Mammary epithelial cell (primary cell): Measurements from ENCODE around the gene PCDH15.

Experiments
- EZH2 ChIP-seq: IDR thresholded peaks from 2 replicates; pipeline ENCODE4 v1.6.1; 2012; ENCODE audit warnings: low read length, inconsistent platforms, borderline replicate concordance
- TF ChIP-seq, protein P1 (sequence below), 2 donors: IDR thresholded peaks in 1 of 2; conservative IDR thresholded peaks in 1 of 2; 2 replicates each; pipeline ENCODE4 v1.5.1; 2011 to 2012; ENCODE audit warnings: inconsistent platforms in 2 of 2, low read length in 2 of 2, mild to moderate bottlenecking in 2 of 2, control low read depth in 1 of 2, low read depth in 1 of 2; ENCODE audit not compliant: insufficient read depth in 1 of 2; ENCODE audit errors: extremely low read depth in 1 of 2

- TF ChIP-seq, protein P1, sequence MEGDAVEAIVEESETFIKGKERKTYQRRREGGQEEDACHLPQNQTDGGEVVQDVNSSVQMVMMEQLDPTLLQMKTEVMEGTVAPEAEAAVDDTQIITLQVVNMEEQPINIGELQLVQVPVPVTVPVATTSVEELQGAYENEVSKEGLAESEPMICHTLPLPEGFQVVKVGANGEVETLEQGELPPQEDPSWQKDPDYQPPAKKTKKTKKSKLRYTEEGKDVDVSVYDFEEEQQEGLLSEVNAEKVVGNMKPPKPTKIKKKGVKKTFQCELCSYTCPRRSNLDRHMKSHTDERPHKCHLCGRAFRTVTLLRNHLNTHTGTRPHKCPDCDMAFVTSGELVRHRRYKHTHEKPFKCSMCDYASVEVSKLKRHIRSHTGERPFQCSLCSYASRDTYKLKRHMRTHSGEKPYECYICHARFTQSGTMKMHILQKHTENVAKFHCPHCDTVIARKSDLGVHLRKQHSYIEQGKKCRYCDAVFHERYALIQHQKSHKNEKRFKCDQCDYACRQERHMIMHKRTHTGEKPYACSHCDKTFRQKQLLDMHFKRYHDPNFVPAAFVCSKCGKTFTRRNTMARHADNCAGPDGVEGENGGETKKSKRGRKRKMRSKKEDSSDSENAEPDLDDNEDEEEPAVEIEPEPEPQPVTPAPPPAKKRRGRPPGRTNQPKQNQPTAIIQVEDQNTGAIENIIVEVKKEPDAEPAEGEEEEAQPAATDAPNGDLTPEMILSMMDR (conservative IDR thresholded peaks at IDR 0.05 in 1 of 2, IDR thresholded peaks at IDR 0.05 in 1 of 2; ENCODE audit: extremely low read depth in 1 of 2, insufficient read depth in 1 of 2, low read depth in 1 of 2, low read length in 2 of 2) = no peak
- no peak for TF ChIP-seq EZH2
These were observed 251.0 kb downstream of the PCDH15 start for GRCh38 chr10:54550016-54550415.
